NCI-H345 treated with DMSO at 0.1 percent for 48 hours (cell line): ENCODE data around the gene WNT3A.

ENCODE experiments used
- DNase-seq: peaks from one replicate; lab custom pipeline; 2025; ENCODE audit not compliant: unreplicated experiment; lab: John Stamatoyannopoulos, UW

WNT3A gene

DNA sequence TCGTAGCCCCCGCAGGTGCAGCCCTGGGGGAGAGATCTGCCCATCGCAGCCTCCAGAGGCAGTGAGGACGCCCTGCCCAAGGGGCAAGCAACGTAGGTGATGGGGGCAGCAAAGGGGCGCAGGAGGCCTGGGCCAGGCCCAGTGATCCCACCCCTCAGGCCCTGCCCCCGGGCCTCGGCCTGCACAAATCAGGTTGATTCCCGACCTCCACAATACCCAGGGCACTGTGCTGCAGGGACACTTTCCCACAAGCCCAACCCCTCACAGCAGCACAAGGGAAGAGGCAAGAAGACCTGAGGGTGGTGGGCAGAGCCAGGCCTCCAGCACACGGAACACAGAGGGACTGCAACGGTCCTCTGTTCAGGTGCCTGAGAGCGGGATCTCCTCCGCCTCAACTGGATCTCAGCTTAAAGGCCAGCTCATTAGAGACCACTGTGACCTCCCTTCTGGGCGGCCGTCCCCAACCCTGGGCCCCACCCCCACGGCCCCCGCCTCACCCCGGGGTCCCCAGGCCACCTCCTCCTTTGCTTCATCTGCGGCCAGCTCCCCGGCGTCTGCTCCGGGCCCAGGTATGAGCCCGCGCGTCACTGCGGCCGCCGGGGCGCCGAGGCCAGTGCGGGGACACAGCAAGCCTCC, 74.9 kb downstream of the WNT3A start:
- no peak for DNase-seq

DNA sequence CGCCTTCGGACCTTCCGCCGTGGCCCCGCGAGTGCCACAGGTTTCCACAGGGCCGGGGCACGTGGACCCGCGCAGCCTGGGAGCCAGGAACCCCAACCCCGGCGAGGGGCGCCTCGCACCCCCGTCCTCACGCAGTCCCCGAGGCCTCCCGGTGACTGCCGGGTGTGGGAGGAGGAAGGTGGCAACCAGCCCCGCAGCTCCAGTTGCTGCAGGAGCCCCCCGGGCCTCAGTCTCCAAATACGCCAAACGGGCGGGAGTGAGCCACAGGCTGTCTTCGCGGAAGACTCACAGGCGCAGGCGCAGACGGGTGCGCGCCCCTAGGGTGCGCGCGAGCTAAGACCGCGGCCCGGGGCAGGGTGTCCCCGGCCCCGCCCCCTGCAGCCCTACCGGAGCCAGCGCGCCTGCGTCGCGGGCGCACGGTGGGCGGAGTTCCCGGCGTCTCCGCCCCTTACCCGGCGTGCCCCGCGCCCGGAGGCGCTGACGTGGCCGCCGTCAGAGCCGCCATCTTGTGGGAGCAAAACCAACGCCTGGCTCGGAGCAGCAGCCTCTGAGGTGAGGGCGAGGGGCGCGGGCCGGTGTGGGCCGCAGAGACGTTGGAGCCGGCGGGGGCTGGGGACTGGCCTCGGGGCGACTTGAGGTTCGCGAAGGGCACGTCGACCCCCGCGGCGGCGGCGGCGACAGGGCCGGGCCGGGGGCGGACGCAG, 75.6 kb downstream of the WNT3A start, which contains the start of gene ARF1:
Gene ARF1 (plus strand): TSS at position 495 of the 704 bp plus-strand sequence. CDS start 14,407 bp downstream, outside the sequence.
- peak; percentile 85 for DNase-seq

DNA sequence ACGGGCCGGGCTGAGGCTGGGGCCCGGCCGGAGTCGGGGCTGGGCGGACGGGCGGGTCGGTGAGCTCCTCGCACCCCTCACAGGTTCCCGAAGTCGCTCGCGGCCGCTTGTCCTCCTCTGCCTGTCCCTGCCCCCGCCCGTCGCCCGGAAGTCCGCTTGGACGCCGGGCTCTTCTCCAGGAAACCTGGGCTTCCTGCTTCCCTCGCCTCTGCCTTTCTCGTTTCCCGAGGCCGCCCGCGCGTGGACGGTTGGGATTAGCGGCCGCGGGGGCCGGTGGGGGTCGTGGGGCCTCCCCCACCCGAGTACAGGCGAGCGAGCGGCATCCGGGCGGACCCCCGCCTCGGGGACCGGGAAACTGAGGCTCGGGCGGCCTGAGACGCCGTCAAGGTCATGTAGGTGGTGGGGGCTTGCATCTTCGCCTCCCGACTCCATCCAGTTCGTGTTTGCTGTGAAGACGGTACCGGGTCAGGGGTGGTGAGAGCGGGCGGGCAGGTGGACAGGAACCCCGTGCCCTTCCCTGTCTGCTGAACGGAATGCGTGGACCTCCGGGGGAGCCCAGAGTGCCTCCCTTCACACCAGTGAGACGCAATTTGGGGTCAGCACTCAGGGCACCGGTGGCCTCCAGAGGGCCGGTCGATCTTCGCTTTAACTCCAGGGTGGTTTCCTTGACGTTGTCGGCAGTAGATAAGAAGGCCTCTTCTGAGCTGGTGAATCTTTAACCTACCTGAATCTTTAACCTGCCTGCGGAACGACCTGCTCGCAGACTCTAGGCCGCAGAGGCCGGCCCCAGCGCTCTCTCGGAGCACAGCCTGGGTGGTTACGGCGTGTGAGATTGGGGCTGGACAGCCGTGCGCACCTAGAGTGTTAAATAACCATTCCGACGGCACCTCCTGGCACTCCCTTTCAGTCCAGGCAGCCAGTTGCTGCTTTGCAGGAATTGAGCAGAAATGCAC, 76.4 kb downstream of the WNT3A start:
- DNase-seq: no peak

DNA sequence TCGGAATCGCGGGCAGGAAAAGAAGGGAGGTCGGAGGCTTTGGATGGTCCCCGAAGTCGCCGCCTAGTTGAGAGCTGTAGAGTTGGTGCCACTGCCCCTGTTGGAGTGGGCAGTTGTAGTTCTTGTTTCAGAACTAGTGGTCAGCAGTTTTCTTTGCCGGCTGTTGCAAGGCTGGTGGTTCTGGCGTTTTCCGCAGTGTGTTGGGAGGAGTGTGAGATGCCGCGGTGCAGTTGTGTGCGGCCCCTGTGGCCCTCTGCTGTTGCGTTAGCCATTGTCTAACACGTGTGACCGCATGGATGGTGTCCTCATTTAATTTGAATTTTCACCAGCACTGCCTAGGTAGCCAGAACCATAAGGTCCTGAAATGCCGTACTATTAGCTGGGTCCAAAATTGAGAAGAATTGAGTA, 77.1 kb downstream of the WNT3A start:
- no peak for DNase-seq

DNA sequence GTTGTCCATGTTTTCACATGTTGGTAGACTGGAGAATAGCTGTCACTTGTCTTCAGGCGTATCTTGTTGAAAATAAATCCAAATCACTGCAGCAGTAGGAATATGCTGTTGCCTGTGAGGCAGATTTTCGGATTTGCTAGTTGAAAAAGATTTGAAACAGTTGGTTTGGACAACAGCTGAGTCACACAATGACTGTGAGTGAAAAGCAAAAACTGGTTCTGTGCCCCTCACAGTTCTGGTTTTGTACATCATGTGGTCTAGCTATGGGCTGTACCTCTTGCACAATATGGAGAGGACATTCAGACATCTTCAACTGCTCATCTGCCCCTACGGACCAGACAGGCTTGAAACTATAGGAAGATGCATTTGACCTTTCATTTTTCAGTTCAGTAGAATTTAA, 77.5 kb downstream of the WNT3A start:
- DNase-seq: no peak

DNA sequence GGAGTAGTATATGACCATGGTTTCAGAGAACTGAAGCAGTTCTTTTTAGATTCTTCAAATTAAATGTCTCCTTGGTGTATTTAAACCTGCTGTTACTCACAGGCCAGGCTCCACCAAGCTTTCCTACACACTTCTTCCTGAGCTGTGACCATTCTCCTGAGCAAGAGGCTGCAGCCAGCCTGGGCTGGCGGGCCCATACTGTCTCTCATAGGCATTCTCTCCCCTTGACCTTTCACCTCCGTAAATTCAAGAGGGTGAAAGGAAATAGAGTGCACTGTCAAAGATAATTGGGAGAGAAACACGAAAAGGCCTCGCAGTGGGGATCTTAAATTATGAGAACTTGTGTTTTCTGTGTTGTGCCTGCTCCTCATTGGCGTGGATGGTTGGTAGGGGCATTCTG, 78.0 kb downstream of the WNT3A start:
- DNase-seq: no peak

DNA sequence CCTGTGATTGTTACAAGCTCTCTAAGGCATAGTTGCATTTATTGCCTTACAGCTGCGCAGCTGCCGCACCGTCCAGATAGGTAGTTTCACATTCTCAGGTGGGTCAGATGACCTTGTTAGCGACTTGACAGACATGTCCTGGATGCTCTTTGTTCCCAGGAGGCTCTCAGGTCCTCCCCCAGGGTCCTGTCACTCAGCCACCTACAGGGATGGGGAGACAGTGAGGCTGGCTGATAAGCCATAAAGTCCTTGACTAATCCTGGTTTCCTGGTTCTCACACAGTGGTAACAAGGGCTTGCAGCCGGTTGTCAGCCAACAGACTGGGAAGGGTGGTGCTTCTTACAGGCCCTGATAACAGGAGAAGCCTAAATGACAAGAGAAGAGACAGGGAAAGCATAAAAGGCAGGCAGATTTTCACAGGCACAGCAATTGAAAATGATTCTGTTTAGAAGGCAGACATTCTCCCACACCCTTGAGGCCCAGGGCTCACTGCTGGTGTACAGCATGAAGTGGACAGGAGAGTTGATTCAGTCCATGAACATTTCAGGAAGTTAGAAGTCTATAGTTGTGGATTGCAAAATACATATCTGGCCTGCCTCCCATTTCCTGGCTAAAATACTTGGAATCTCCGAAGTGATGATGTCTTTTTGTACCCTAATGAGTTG, 78.6 kb downstream of the WNT3A start:
- DNase-seq: no peak

DNA sequence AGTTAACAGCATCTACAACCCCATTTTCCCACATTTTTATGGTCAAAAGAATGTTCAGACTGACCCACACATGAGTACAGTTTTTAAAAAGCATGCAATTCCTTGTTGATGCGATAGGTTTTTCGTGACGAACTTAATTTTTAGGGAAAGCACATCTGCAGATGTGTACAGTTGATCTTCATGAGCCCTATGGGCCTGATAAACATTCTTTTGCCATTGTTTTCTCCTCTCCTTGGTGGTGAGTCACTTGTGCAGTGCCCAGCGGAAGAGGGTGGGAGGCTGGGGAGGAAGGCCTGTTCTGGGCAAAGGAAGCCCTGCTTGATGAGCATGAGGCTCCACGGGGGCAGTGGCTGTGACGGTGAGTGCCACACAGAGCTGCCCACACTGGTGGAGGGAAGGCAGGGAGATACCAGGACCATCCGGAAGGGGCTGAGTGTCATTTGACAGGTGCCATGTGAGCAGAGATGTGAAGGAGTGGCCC, 81.0 kb downstream of the WNT3A start:
- DNase-seq: no peak

DNA sequence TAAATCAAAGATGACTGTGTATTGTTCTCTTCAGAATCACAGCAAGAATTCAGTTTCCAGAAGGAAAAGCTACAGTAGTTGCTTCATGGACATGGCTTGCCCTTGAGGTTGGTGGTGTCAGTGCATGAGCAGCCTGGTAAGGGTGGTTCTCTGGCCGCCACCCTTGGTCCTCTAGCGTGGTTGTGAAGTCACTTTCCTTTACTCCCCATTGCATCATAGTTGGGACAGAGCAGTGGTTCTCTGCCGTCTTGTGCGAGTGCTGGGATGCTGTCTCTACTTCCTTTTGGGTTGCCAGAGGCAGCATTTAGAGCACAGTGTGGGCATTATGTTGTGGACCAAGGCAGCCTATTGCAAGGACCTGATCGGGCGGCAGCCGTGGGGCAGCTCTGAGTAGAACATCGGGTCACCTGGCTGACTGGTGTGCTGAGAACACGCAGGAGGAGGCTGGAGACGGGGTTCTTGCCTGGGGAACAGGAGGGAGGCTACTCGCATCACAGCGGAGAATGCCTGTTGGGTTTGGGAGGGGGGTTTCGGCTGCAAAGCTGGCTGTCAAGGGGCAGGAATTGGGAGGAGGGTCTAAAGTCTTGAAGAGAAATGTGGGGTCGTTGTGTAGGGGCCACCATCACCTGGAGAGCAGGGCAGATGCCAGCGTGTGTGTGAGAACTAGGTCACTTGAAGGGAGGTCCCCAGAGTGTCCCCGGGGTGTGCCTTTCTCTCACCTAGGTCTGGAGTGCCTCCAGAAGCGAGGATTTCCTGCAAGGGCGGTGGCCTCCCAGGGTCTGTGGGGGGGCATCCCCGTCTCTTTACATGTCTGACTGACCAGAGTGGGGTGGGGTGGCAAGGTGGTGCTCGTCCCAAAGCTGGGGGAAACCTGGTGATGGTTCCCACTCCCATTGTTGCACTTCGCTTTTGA, 82.0 kb downstream of the WNT3A start:
- no peak for DNase-seq

DNA sequence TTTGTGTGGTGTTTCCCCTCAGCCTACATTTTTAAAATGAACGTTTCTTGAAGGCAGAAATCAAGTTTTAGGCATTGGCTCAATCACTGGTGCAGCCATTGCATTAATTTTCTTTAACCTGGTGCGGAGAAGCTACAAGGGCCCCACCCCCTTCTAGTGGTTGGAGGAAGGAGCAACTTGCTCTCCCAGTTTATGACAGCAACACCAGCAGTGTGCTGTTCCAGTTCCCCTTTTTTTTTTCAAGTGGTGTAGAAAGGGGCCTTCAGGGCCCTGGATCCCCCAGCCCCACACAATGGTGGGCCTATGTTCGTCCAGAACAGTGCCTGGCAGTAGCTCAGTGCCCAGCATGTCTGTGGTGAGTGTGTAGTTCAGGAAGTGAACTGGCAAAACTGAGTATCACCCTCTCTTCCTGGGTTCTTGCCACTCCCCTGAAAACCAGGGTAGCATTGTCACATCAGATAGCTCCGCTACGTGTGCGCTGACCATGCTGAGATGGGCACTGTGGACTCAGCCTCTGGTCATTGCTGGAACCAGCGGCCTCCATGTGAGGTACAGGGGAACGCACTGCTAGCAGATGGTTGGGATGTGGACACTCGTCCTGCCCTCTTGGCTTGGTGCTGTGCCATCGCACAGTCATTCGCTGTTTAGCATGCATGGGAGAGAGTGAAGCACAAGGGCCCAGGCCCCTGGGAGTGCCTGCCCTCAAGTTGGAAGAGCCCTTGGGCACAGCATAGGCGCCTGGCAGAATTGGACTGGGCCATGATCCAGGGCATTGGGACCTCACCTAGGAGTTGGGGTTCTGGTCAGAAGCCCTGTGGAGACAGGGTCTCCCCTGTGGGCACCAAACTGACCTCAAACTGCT, 83.0 kb downstream of the WNT3A start:
- no peak for DNase-seq

DNA sequence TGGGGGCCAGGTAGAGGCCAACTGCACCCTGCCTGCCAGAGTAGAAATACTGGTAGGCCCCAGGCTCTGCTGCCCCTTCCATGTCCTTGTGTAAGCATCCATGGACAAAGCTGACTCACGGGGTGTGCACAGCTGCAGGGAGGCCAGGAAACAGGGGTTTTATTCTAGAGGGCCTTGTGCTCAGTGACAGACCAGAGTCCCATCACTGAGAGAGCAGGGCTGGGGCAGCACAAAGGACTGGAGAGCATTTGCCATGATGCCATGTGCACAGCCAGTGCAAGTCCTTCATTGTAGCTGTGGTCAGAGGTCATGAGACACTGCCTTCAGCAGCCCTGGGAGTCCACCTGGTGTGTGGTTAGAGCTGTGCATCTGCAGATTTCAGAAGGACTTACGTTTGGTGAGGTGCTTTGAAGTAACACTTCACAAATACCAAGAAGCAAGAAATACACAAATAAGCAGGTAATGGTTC, 83.8 kb downstream of the WNT3A start:
- DNase-seq: no peak

DNA sequence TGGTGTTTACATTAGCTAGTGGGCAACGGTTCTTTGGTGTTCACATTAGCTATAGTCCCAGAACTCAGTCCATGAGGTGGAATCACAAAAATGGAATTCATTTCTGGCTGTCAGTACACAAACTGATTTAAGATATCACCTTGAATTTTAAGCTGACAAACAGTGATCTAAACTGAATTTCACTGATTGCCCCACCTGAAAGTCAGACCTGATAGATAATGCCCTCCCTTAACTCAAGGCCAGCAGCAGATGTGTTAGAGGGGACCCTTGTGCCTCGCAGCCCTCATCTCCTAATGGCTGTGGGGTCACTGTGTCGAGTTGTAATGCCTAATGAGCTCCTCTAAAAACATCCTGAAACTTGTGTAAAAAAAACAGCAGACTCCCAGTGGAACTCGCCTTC, 84.3 kb downstream of the WNT3A start:
- no peak for DNase-seq

DNA sequence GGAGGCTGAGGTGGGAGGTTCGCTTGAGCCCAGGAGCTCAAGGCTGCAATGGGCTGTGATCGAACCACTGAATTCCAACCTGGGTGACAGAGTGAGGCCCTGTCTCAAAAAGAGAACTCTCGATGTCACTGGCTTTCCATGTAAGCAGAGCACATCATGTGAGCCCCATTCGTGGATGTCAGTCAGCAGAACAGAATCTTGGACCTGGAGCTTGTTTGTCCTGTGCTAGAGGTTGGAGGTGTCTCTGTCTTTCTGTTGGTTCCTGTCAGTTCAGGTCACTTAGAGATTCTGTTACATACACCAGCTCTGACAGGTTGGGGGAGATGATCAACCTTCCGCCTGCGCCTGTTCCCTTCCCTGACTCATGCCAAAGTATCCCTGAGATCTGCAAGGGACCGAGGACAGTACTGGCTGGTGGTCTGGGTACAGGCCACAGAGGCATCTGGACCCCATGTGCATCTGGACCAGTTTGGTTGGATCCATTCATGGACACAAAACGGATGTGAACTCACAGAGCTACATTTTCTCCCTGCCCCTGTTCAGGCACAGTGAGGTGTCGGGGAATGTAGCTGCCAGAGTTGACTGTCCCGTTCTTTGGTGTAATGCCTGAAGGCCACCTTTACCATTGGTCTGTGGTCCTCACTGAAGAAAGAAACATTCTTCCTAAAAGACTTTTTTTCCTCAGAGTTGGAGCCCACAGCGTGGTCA, 85.7 kb downstream of the WNT3A start:
- no peak for DNase-seq

DNA sequence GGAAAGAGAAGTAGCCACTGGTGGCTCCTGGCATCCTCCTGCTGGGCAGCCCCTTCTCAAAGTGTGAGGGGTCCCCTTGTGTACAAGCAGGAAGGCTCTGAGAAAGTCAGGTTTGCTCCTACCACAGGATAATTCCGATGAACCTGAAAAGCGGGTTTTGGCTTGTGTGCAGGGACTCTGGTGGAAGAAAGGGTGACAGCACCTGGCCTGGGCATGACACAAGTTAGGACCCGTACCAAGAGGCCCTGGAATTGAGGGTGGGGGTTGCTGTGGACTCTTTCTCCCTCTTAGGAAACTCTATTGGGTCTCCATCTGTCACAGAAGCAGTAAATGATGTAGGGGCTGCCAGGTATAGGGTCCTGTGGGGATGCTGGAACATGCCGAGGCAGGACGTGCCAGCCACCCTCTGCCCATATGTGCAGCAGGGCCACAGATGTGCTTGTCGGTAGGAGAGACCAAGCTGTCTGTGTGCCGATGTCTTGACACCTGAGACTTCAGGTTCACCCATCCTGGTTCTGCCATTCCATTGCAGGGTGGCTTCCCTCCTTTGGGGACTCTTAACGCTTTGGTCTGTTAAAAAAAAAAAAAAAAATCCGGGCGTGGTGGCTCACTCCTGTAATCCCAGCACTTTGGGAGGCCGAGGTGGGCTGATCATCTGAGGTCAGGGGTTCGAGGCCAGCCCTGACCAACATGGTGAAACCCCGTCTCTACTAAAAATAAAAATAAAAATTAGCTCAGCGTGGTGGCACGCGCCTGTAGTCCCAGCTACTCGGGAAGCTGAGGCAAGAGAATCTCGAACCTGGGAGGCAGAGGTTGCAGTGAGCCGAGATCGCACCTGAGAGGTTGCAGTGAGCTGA, 86.5 kb downstream of the WNT3A start:
- no peak for DNase-seq

DNA sequence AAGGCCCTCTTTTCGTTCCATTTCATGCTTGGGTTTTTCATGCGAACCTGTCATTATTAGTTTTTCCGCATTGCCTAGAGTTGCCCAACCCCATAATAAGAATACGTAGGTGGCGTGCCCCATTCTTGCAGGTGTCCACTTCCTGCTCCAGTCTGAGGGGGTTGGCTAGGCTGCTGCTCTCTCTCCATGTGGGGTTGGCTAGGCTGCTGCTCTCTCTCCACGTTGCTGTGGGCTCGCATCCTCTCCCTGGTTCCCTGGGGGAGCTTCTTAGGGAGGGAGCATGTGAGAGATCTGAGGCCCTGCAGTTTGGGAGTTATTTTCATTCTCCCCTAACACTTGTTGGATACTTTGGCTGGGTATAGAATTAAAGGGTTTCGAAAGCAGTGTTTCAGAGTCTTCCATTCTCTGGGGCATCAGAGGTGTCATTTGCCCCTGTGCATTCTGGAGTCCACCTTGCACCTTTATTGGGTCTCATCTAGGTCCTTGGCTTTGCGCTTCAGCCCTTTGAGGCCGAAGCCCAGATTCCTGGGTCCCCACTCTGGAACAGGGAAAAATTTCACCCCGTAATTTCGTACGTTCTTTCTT, 87.7 kb downstream of the WNT3A start:
- no peak for DNase-seq

DNA sequence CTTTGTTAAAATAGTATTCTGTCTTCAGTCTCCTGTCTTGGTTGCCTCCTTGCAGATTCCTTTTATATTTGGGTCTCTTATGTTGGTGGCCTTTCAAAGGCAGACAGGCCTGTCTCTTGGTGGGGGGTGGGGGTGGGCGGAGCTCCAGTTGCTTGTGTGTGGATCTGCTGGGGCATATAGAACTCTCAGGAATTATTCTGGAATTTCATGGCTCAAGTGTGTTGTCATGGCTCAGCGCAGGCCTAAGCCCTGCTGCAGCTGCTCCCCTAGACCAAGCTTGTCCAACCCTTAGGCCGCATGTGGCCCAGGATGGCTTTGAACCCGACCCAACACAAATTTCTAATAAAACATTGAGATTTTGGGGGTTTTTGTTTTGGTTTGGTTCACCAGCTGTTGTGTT, 88.4 kb downstream of the WNT3A start:
- no peak for DNase-seq

DNA sequence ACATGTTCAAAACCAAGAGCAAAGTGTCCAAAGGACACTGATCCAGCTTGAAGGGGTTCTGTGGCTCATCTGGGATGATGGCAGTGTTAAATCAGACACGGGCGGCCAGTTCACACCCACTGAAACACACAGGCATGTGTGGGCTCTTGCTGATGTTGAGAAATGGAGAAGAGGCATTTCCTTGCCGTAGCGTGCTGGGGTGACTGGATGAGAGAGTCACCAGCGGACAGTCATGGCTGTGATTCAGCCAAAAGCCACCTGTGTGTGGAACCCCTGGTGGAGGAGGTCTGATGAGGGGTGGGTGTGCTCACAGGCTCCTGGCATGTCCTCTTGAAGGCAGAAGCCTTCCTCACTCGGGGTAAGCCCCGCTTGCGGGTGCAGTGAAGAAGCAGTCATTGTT, 89.1 kb downstream of the WNT3A start:
- DNase-seq: no peak
